ENCODE results near the gene SSTR3. TPM values are rescaled to one million over a fixed set of nuclear protein-coding genes. Genes with fewer than 3 reads are reported as not detected.
A peak's percentile ranks its signal among the peaks of the same experiment; 100 is the strongest.

Gene SSTR3
- total and polyA plus RNA-seq, 10 of the 15 experiments (the other 5 are each of a cell fraction or from before 2014, with no cell fraction given): 0.03 to 4.5 (median 2.4) TPM

DNA sequence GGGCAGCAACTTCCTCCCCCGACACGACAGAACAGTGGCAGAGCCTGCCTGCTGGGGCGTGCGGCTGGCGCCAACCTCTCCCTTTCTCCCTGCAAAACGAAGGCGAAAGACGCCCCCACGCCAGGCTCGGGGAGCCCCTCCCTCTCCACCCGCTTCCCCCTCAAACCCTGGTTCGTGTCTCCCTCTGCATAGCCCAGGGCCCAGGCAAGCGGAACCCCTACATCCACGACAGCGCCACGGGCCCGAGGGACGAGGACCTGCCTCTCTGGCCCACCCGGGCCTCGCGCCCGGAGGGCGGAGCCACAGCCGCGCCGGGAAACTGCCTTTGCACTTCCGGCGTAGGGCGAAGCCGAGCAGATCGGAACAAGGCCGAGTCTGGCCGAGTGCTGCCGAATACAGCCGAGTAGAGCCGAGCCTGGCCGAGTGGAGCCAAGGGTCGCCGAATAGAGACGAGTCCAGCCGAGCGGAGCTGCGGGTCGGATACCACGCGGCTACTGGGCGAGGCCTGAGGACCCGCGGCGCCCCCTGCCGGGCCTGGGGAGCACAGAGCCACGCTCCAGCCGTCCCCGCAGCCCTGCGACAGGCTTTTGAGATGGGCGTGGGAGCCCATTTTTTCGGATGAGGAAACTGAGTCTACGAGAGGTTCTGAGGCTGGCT is 13.0 kb downstream of the SSTR3 start (continued):
- TF ChIP-seq, protein P1, sequence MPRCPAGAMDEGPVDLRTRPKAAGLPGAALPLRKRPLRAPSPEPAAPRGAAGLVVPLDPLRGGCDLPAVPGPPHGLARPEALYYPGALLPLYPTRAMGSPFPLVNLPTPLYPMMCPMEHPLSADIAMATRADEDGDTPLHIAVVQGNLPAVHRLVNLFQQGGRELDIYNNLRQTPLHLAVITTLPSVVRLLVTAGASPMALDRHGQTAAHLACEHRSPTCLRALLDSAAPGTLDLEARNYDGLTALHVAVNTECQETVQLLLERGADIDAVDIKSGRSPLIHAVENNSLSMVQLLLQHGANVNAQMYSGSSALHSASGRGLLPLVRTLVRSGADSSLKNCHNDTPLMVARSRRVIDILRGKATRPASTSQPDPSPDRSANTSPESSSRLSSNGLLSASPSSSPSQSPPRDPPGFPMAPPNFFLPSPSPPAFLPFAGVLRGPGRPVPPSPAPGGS (IDR thresholded peaks at IDR 0.05; ENCODE audit: borderline replicate concordance, insufficient read depth, low read depth, low read length, poor library complexity, severe bottlenecking): no peak
- TF ChIP-seq MEF2A (IDR thresholded peaks at IDR 0.05; ENCODE audit: insufficient read depth, low read depth, low read length) (no peak), POLR2AphosphoS2 (IDR thresholded peaks at IDR 0.05; ENCODE audit: low read depth, low read length) (peak; percentile 80; the same call in 1 of the 2 replicates), ESRRA (IDR thresholded peaks at IDR 0.05; ENCODE audit: low read length) (no peak), RB1 (IDR thresholded peaks at IDR 0.05; ENCODE audit: borderline replicate concordance) (peak; percentile 57; the same call in 1 of the 2 replicates), CBX5 (IDR thresholded peaks at IDR 0.05; ENCODE audit: low read depth) (no peak), HDGF (IDR thresholded peaks at IDR 0.05) (peak; percentile 90), LARP7 (IDR thresholded peaks at IDR 0.05) (peak; percentile 48), NFYB (IDR thresholded peaks at IDR 0.05; ENCODE audit: insufficient read depth, low read depth, low read length) (no peak), YY1 (IDR thresholded peaks at IDR 0.05; ENCODE audit: low read depth, low read length) (peak; percentile 65), STAT1 (conservative IDR thresholded peaks at IDR 0.05) (0 out of 2 replicates have a peak, but pooled peaks have one; percentile 25), NR2C2 (IDR thresholded peaks at IDR 0.05; ENCODE audit: borderline replicate concordance, control insufficient read depth, insufficient read length, low read depth) (no peak)
- TF ChIP-seq, protein P2, sequence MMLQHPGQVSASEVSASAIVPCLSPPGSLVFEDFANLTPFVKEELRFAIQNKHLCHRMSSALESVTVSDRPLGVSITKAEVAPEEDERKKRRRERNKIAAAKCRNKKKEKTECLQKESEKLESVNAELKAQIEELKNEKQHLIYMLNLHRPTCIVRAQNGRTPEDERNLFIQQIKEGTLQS (IDR thresholded peaks at IDR 0.05; ENCODE audit: borderline replicate concordance, extremely low read depth, low read depth, low read length): no peak
- TF ChIP-seq, protein P3, sequence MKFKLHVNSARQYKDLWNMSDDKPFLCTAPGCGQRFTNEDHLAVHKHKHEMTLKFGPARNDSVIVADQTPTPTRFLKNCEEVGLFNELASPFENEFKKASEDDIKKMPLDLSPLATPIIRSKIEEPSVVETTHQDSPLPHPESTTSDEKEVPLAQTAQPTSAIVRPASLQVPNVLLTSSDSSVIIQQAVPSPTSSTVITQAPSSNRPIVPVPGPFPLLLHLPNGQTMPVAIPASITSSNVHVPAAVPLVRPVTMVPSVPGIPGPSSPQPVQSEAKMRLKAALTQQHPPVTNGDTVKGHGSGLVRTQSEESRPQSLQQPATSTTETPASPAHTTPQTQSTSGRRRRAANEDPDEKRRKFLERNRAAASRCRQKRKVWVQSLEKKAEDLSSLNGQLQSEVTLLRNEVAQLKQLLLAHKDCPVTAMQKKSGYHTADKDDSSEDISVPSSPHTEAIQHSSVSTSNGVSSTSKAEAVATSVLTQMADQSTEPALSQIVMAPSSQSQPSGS (IDR thresholded peaks at IDR 0.05; ENCODE audit: low read length): no peak
- TF ChIP-seq, protein P4, sequence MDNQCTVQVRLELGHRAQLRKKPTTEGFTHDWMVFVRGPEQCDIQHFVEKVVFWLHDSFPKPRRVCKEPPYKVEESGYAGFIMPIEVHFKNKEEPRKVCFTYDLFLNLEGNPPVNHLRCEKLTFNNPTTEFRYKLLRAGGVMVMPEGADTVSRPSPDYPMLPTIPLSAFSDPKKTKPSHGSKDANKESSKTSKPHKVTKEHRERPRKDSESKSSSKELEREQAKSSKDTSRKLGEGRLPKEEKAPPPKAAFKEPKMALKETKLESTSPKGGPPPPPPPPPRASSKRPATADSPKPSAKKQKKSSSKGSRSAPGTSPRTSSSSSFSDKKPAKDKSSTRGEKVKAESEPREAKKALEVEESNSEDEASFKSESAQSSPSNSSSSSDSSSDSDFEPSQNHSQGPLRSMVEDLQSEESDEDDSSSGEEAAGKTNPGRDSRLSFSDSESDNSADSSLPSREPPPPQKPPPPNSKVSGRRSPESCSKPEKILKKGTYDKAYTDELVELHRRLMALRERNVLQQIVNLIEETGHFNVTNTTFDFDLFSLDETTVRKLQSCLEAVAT (IDR thresholded peaks at IDR 0.05): no peak
- TF ChIP-seq, protein P5, sequence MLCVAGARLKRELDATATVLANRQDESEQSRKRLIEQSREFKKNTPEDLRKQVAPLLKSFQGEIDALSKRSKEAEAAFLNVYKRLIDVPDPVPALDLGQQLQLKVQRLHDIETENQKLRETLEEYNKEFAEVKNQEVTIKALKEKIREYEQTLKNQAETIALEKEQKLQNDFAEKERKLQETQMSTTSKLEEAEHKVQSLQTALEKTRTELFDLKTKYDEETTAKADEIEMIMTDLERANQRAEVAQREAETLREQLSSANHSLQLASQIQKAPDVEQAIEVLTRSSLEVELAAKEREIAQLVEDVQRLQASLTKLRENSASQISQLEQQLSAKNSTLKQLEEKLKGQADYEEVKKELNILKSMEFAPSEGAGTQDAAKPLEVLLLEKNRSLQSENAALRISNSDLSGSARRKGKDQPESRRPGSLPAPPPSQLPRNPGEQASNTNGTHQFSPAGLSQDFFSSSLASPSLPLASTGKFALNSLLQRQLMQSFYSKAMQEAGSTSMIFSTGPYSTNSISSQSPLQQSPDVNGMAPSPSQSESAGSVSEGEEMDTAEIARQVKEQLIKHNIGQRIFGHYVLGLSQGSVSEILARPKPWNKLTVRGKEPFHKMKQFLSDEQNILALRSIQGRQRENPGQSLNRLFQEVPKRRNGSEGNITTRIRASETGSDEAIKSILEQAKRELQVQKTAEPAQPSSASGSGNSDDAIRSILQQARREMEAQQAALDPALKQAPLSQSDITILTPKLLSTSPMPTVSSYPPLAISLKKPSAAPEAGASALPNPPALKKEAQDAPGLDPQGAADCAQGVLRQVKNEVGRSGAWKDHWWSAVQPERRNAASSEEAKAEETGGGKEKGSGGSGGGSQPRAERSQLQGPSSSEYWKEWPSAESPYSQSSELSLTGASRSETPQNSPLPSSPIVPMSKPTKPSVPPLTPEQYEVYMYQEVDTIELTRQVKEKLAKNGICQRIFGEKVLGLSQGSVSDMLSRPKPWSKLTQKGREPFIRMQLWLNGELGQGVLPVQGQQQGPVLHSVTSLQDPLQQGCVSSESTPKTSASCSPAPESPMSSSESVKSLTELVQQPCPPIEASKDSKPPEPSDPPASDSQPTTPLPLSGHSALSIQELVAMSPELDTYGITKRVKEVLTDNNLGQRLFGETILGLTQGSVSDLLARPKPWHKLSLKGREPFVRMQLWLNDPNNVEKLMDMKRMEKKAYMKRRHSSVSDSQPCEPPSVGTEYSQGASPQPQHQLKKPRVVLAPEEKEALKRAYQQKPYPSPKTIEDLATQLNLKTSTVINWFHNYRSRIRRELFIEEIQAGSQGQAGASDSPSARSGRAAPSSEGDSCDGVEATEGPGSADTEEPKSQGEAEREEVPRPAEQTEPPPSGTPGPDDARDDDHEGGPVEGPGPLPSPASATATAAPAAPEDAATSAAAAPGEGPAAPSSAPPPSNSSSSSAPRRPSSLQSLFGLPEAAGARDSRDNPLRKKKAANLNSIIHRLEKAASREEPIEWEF (IDR thresholded peaks at IDR 0.05; ENCODE audit: insufficient replicate concordance, low read depth, low read length): no peak
- TF ChIP-seq, protein P6, sequence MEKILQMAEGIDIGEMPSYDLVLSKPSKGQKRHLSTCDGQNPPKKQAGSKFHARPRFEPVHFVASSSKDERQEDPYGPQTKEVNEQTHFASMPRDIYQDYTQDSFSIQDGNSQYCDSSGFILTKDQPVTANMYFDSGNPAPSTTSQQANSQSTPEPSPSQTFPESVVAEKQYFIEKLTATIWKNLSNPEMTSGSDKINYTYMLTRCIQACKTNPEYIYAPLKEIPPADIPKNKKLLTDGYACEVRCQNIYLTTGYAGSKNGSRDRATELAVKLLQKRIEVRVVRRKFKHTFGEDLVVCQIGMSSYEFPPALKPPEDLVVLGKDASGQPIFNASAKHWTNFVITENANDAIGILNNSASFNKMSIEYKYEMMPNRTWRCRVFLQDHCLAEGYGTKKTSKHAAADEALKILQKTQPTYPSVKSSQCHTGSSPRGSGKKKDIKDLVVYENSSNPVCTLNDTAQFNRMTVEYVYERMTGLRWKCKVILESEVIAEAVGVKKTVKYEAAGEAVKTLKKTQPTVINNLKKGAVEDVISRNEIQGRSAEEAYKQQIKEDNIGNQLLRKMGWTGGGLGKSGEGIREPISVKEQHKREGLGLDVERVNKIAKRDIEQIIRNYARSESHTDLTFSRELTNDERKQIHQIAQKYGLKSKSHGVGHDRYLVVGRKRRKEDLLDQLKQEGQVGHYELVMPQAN (conservative IDR thresholded peaks at IDR 0.05): peak; percentile 57; the same call in 1 of the 2 replicates

Measured in GM12878 (cell line).